GM13976 (cell line): Measurements from ENCODE around the gene CNNM2.
"Not testable (repeated sequence)": the region's sequence is repeated elsewhere in the genome, so short reads cannot be mapped to it uniquely, and the experiment has no call there.

Source experiments
- DNase-seq: peaks from one replicate; pipeline ENCODE4 v3.0.0; 2012; ENCODE audit warnings: low spot score
- CTCF ChIP-seq: IDR thresholded peaks from 2 replicates; pipeline ENCODE4 v1.5.1; 2012; ENCODE audit warnings: borderline replicate concordance, mild to moderate bottlenecking; ENCODE audit not compliant: insufficient read depth; ENCODE audit errors: extremely low read depth, missing control alignments, control extremely low read depth
- in situ Hi-C: fragments of 300-500 bp; cut with MboI; formaldehyde crosslinking; loops from one replicate; pipeline ENCODE4 v1.12.0; 2022; ENCODE audit warnings: low sequenced_read_pairs, mixed read lengths, inconsistent platforms; ENCODE audit not compliant: unreplicated experiment

CNNM2 gene

GRCh38 chr10:102975483-102976379 lies 57.6 kb downstream of the CNNM2 start:
- no peak for DNase-seq
- in situ Hi-C loops: no loop called here
- peak; percentile 3 for TF ChIP-seq CTCF

- DNase-seq, in situ Hi-C loops: not testable (repeated sequence)
Measured at GRCh38 chr10:102976380-102976726, 58.3 kb downstream of the CNNM2 start.

GRCh38 chr10:102982296-102982695 lies 64.2 kb downstream of the CNNM2 start:
- in situ Hi-C loops: no loop called here
- DNase-seq: no peak
- no peak for TF ChIP-seq CTCF

GRCh38 chr10:102984086-102984485 lies 66.0 kb downstream of the CNNM2 start:
- DNase-seq: no peak
- in situ Hi-C loops: no loop called here
- TF ChIP-seq CTCF: no peak

- DNase-seq: no peak
- in situ Hi-C loops: no loop called here
- no peak for TF ChIP-seq CTCF
Measured at GRCh38 chr10:102985811-102986210, 67.7 kb downstream of the CNNM2 start.

- DNase-seq: no peak
- in situ Hi-C loops: no loop called here
- no peak for TF ChIP-seq CTCF
Measured at GRCh38 chr10:102988404-102989314, 70.6 kb downstream of the CNNM2 start.

GRCh38 chr10:102994531-102995295 lies 76.6 kb downstream of the CNNM2 start:
- in situ Hi-C loops: no loop called here
- TF ChIP-seq CTCF: no peak
- DNase-seq: no peak
